Stimulated activated naive CD4-positive, alpha-beta T cell (primary cell): ENCODE data around the gene MRPL20.
A peak's percentile ranks its signal among the peaks of the same experiment; 100 is the strongest.
"Not testable (repeated sequence)": the region's sequence is repeated elsewhere in the genome, so short reads cannot be mapped to it uniquely, and the experiment has no call there.

Experiments
- DNase-seq, 6 experiments: peaks; one replicate each; lab custom pipeline; 2025; lab: John Stamatoyannopoulos, UW

MRPL20 gene

DNA sequence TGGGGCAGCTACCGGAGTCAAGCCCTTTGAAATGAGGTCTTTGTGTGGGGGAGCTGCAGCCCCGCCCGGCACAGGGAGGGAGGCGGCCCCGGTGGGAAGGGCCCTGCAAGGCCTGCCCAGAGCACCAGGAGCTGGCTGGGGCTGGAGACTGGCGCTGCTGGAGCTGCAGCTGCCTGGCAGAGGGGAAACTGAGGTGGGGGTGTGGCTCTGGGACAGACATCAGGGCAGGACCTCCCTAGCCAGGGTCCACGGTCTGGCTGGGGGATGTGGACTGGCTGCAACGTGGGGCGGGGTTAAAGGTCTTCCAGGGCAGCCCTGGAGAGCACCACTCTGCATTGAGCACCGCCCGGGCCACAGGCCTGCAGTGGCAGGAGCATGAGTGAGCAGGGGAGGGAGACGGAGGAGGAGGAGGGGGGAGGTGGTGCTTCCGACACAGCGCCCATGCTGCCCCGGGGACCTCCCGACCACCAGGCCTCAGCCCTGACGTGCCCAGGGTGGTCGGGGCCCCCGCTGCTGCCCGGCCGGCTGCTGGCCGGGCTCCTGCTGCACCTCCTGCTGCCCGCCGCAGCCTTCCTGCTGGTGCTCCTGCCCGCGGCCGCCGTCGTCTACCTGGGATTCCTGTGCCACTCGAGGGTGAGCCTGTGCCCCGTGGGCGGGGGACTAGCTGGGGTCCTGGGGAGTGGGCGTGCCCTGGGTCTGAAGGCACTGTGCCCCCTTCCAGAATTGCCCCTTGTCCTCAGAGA is 18.8 kb upstream of the MRPL20 start:
- no peak for DNase-seq

DNA sequence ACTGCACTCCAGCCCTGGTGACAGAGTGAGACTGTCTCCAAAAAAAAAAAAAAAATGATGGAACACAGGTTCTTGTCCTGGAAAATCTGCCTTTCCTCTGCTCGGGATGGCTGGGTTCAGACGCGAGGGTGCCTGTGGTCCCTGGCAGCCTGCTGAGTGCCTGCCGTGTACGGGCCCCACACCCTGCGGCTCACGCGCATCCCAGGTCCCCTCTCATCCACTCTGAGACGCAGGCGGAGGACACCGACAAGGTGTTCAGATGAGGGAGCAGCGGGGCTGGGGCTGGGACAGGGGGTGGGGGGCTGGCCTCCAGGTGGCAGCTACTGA is 18.3 kb upstream of the MRPL20 start:
- no peak for DNase-seq

- no peak for DNase-seq
Observed at GRCh38 chr1:1424707-1425106, 17.6 kb upstream of the MRPL20 start.

DNA sequence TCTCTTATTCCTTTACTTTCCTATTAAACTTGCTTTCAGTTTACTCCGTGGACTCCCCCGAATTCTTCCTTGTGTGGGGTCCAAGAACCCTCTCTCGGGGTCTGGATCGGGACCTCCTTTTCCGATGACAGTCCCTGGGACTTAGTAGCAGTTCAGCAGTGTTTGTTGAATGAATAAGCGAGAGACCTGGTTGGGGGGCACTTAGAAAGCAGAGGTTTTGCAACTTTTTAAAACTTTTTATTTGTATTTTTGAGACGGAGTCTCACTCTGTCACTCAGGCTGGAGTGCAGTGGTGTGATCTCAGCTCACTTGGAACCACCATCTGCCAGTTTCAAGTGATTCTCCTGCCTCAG is 16.1 kb upstream of the MRPL20 start:
- no peak for DNase-seq

DNA sequence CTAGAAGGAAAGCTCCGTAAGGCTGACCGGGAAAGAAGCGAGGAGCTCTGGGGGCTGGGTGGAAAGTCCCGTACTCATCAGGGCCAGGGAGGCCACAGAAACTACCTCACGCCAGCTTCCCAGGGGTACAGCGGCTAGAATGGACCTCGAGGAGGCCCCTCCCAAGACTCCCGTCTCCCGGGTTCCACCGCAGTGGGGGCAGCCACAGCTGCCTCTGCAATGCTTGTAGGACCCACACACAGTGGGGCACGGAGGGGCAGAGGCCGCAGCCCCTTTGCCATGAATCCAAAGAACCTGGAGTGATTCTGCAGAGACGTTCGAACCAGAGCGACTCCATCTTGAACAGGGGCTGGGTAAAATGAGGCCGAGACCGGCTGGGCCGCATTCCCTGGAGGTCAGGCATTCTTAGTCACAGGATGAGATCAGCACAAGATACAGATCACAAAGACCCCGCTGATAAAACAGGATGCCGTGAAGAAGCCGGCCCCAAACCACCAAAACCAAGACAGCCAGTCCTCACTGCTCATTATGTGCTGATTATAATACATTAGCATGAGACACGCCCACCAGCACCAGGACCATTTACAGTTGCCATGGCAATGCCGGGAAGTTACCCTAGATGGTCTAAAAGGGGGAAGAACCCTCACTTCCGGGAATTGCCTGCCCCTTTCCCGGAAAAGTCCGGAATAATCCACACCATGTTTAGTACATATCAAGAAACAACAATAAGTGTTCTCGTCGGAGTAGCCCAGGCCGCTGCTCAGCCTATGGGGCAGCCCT is 15.6 kb upstream of the MRPL20 start:
- no peak for DNase-seq

GRCh38 chr1:1421907-1422464 is 14.9 kb upstream of the MRPL20 start:
- DNase-seq: no peak

DNA sequence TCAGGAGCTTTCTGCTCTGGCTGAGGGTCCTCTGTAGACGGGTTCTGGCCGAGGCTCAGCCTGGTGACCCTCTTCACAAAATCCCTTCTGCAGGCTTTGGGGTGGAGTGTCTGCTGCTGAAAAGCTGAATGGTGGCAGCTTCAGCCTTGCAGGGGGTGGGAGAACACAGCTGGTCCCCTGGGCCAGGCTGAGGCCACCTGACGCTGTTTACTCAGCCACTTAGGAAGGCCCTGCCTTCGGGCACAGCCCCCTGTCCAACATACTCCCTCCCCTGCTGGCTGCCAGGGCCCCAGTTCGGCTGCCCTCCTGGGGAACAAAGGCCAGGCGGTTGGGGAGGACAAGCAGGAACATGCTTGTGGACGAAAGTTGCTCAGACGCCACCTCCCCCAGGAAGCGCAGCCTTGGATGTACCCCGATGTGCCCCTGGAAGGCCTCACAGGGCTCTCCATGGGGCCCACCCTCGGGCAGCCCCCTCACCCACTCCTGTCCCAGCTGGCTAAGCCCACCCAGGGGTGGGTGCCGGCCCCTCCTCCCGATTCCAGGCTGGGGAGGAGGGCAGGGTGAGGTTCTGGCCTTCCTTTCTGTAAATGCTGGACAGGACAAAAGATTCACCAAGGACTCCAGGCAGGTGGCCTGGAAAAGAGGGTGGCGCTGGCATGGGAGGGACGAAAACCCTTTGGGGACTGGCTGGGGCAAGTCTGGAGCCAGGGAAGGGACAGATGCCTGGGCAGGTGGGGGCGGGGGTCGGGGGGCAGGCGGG is 14.2 kb upstream of the MRPL20 start, which contains the start of gene ANKRD65:
TSS of gene ANKRD65 (minus strand) at position 130 of the 760 bp plus-strand sequence. CDS start 271 bp downstream, outside the sequence.
- DNase-seq: no peak

- DNase-seq: no peak
Observed at GRCh38 chr1:1420654-1421141, 13.6 kb upstream of the MRPL20 start.

DNA sequence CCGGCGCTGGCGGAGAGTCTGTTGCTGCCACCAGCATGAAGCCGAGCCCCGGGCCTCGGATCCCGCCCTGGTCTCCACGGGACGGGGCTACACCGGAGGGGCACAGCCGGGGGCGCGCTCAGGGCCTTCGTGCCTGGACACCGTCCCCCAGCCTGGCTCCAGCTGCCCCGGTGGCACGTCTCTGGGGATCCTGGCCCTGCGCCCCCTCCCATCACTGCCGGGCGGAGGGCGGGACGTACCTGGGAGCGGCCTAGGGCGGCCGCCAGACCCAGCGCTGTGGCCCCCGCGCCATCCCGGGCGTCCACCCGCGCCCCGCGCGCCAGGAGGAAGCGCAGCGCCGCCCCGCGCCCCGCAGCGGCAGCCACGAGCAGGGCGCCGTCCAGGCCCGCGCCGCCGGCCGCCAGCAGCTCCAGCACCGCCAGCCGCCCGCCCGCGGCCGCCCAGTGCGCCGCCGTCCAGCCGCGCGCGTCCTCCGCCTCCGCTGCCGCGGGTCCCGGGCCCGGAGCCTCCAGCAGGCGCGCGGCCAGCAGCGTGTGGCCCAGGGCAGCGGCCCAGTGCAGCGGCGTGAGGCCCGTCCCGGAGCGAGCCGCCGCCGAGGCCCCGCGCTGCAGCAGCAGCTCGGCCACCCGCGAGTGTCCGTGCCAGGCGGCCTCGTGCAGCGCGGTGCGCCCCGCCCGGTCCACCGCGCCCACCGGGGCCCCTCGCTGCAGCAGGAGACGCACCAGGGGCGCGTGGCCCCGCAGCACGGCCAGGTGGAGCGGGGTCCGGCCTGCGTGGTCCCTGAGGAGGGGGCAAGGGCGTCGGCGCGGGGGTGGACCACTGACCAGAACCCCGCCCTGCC is 12.9 kb upstream of the MRPL20 start:
- peak in 1 of 6 experiments; percentile 12 for DNase-seq

GRCh38 chr1:1419363-1419812 is 12.3 kb upstream of the MRPL20 start:
- no peak for DNase-seq

DNA sequence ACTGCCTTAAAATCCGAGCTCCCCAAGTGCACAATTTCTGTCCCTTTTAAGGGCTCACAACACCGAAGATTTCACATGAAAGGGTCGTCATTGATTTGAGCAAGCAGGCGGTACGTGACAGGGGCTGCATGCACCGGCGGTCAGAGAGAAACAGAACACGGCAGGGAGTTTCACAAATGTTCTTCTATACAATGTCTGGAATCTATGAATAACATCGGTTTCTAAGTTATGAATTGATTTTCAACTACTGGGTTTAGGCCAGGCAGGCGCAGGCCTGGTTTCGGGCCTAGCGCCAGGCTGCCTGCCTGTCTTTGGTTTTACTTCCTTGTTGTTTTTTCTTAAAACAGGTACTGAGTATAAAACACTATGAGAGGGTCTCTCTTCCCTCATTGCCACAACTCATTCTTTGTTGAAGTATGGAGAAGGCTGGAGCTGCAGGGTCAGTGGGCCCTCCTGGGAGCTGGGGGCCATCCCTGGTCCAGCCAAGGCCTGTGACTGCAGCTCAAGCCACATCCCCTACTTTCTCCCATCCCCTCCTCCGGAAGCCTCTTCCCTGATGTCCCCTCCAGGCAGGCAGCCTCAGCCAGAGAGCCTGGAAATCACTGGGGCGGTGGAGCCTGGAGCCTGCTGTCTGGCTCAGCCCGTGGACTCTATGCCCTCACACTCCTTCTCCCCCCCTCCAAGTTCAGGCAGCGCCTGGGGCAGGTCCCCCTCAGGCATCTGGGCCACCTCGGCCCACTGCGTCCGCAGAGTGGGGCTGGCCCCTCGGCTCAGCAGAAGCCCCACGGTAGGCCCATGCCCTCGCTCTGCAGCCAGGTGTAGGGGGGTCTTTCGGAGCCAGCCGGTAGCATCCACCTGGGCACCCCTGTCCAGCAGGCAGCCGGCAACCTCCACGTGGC is 11.6 kb upstream of the MRPL20 start:
- DNase-seq: no peak

- not testable (repeated sequence) for DNase-seq
Observed at GRCh38 chr1:1417825-1418463, 10.9 kb upstream of the MRPL20 start.

GRCh38 chr1:1417396-1417795 is 10.3 kb upstream of the MRPL20 start:
- DNase-seq: not testable (repeated sequence)

DNA sequence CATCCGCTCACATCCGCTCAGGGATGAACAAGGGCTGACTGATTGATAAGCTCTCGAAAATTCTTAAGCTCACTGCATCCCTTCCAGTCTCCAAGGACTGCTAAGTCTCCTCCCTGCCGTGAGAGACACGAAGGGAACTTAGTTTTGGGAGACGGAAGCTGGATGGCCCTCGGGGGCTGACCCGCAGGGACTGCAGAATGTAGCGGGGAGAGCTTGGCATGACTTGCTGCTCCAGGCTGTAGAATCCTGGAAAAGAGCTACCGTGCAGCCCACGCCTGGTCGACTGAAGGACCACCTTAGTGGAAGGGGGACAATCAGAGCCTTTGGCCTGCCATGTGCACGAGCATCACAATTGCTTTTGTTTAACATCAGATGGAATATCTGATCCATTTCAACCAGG is 8.7 kb upstream of the MRPL20 start:
- DNase-seq: no peak

- not testable (repeated sequence) for DNase-seq
Observed at GRCh38 chr1:1412311-1412902, 5.3 kb upstream of the MRPL20 start.

- DNase-seq: no peak
Observed at GRCh38 chr1:1411626-1412025, 4.5 kb upstream of the MRPL20 start.

GRCh38 chr1:1410238-1410637 is 3.1 kb upstream of the MRPL20 start:
- DNase-seq: not testable (repeated sequence)

DNA sequence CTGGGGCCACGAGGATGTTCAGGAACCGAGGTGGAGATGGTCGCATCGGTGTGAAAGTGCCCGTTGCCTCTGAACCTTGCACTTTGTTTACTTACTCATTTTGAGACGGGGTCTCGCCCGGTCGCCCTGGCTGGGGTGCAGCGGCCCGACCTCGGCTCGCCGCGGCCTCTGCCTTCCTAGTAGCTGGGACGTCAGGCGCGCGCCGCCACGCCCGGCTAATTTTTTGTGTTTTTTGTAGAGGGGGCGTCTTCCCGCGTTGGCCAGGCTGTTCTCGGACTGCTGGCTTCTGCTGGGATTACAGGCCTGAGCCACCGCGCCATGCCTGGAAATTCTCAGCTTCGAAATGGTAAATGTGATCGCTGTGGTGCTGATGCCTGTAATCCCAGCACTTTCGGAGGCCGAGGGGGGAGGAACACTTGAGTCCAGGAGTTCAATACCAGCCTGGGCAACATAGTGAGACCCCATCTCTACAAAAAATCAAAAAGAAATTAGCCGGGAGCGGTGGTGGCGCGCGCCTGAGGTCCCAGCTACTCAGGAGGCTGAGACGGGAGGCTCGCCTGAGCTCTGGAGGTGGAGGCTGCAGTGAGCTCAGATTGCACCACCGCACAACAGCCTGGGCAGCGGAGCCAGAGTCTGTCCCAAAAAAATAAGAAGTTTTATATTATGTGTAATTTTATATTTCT is 684 bp upstream of the MRPL20 start:
- peak in 1 of 6 experiments; percentile 42 for DNase-seq
